Ishikawa (cell line): ENCODE data around the gene ADAM19.

Experiments used
- CEBPB ChIP-seq: IDR thresholded peaks from 2 replicates; pipeline ENCODE4 v1.6.1; 2012
- EGR1 ChIP-seq: IDR thresholded peaks from 2 replicates; pipeline ENCODE4 v1.6.1; 2012
- EP300 ChIP-seq: IDR thresholded peaks from 2 replicates; pipeline ENCODE4 v1.6.1; 2012; ENCODE audit warnings: borderline replicate concordance
- MAX ChIP-seq: IDR thresholded peaks from 2 replicates; pipeline ENCODE4 v1.6.1; 2012
- NFIC ChIP-seq: IDR thresholded peaks from 2 replicates; pipeline ENCODE4 v1.6.1; 2012
- RAD21 ChIP-seq: IDR thresholded peaks from 2 replicates; pipeline ENCODE4 v1.6.1; 2012; ENCODE audit warnings: low read depth
- REST ChIP-seq: IDR thresholded peaks from 2 replicates; pipeline ENCODE4 v1.6.1; 2012; ENCODE audit warnings: low read depth, mild to moderate bottlenecking
- TAF1 ChIP-seq: IDR thresholded peaks from 2 replicates; pipeline ENCODE4 v1.6.1; 2012; ENCODE audit warnings: low read depth, mild to moderate bottlenecking
- TCF12 ChIP-seq: IDR thresholded peaks from 2 replicates; pipeline ENCODE4 v1.6.1; 2012; ENCODE audit warnings: low read depth
- TEAD4 ChIP-seq: IDR thresholded peaks from 2 replicates; pipeline ENCODE4 v1.6.1; 2012
- USF1 ChIP-seq: IDR thresholded peaks from 2 replicates; pipeline ENCODE4 v1.6.1; 2012
- YY1 ChIP-seq: IDR thresholded peaks from 2 replicates; pipeline ENCODE4 v1.6.1; 2012; ENCODE audit warnings: low read depth

GRCh38 chr5:157545610-157546310 is 29.8 kb downstream of the ADAM19 start:
- no peak for TF ChIP-seq MAX
- no peak for TF ChIP-seq YY1
- no peak for TF ChIP-seq RAD21
- no peak for TF ChIP-seq EGR1
- no peak for TF ChIP-seq TEAD4
- no peak for TF ChIP-seq EP300
- no peak for TF ChIP-seq TAF1
- TF ChIP-seq TCF12, result no peak
- TF ChIP-seq USF1, result no peak
- TF ChIP-seq CEBPB, result no peak
- TF ChIP-seq REST, result no peak
- TF ChIP-seq NFIC, result no peak
